GM18870 (cell line): Measurements from ENCODE around the gene DMRTC2.

Experiments
- ATAC-seq: cut with Tn5 transposase; IDR thresholded peaks from one replicate; pipeline ENCODE4 v1.9.1; 2021; ENCODE audit warnings: moderate library complexity; ENCODE audit not compliant: unreplicated experiment

The DMRTC2 gene

DNA sequence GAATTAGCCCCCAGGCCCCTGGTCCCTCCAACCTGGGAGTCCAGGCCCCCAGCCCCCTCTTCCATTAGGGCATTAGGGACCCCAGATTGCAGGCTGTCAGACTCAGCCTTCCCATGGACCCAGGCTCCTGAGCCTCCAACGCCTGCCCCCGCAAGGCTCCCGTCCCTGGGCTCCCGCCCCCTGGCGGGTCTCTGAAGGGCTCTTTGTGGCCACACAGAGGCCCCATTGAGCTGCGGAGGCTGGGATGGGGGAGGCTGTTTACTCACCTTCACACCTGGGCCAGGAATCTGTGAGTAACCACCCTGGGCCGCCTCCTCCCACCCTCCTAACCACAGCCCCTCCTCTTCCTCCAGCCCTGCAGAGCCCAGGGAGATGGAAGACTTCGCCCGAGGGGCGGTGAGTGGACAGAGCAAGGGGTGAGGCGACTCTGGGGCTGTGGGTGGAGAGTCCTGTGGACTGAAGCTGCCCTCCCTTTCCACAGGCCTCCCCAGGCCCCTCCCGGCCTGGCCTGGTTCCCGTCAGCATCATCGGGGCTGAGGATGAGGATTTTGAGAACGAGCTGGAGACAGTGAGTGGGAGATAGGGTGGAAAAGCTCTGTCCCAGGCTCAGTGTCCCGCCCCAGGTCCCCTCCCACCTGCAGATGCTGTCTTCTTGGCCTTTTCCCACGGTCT, 43.0 kb downstream of the DMRTC2 start:
- ATAC-seq: no peak

DNA sequence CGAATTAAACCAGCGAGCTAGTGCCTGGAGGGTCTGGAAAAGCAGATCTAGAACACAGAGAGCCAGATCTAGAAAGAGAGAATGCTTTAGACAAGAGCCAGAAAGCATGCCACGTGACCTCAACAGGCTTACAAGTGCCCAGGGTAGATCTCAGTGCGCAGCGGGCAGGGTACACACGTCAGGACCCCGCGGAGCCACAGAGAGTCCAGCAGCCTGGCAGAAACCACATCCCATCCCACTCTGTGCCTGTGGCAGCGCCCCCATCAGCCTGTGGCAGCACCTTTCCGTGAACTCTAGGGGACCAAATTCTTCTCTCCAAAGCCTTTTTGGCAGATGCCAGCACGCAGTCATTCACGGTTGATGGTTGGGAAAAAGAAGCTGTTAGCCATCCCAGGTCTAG, 44.1 kb downstream of the DMRTC2 start:
- ATAC-seq: no peak

DNA sequence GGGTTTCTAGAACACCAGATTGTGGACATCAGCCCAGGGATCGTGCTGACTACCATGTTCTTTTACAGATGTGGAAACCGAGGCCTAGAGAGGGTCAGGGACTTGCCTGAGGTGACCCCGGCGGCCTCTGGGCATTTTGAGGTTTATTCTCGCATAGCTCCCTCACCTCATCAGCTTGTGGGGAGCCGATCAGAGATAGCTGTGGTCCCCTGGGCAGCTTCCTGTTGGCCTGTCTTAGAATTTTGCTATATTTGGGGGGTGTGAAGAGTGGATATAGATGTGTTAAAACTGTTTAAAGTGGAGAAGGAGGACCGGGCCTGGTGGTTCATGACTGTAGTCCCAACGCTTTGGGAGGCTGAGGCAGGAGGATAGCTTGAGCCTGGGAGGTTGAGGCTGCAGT, 45.1 kb downstream of the DMRTC2 start:
- ATAC-seq: no peak

DNA sequence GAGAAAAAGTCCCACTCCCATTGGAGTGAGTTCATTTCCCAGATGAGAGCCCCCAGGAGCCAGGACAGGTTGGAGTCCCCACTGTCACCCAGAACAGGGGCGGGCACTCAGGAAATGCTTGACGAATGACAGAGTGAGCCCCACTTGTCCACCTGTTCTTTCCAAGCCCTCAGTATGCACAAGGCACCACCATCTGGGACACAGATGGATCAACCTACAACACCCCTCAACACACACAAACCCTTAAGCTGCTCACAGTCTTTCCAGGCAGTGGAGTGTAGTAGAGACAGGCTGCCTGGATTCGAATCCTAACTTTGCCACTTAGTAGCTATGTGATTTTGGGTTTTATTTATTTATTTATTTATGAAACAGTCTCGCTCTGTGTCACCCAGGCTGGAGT, 46.1 kb downstream of the DMRTC2 start:
- ATAC-seq: no peak

DNA sequence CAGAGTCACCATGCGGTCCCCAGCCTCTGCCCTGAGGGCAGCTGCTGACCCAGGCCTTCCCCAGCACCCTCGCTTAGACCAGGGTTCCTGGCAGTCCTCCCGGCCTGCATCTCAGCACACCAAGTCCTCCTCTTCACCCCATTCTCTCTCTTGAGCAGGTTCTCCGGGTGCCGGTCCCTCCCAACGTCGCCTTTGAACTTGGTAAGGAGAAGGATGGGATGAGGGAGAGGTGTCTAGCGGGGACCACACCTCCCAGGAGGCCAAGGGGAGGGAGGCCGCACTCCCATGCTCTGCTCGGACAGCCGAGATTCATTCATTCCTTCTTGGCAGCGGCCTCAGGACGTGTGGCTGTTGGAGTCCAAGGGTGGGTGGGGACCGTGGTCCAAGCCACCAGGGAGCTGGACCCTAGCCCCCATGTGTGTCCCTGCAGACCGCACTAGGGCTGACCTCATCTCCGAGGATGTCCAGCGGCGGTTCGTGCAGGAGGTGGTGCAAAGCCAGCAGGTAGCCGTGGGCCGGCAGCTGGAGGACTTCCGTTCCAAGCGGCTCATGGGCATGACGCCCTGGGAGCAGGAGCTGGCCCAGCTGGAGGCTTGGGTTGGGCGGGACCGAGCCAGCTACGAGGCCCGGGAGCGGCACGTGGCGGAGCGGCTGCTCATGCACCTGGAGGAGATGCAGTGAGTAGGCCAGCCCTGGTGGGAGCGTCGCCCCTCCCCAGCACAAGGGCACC, 47.5 kb downstream of the DMRTC2 start:
- no peak for ATAC-seq

DNA sequence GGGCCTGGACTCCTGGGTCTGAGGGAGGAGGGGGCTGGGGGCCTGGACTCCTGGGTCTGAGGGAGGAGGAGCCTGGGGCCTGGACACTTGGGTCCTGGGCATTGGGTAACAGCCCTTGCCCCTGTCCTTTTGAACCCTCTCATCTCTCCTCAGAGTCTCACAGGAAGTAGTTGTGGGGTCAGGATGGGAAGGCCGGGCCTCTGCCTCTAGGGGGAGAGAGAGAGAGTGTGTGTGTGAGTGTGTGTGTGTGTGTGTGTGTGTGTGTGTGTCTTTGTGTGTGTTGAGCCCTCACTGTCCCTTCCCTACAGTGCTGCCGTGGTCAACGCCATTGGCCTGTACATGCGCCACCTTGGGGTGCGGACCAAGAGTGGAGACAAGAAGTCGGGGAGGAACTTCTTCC, 49.1 kb downstream of the DMRTC2 start:
- no peak for ATAC-seq

DNA sequence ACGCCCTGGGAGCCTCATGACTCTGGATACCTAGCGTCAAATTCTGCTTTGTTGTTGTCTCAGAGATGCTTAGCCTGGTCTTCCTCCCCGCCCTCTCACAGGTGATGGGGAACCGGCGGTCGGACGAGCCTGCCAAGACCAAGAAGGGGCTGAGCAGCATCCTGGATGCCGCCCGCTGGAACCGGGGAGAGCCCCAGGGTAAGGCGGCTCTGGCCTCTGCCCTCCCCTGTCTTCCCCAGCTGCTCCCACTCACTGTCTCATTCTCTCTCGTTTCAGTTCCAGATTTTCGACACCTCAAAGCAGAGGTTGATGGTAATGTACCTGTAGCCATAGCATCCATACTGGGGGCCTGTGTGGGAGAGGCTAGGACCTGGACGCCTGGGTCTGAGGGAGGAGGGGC, 49.5 kb downstream of the DMRTC2 start:
- no peak for ATAC-seq

DNA sequence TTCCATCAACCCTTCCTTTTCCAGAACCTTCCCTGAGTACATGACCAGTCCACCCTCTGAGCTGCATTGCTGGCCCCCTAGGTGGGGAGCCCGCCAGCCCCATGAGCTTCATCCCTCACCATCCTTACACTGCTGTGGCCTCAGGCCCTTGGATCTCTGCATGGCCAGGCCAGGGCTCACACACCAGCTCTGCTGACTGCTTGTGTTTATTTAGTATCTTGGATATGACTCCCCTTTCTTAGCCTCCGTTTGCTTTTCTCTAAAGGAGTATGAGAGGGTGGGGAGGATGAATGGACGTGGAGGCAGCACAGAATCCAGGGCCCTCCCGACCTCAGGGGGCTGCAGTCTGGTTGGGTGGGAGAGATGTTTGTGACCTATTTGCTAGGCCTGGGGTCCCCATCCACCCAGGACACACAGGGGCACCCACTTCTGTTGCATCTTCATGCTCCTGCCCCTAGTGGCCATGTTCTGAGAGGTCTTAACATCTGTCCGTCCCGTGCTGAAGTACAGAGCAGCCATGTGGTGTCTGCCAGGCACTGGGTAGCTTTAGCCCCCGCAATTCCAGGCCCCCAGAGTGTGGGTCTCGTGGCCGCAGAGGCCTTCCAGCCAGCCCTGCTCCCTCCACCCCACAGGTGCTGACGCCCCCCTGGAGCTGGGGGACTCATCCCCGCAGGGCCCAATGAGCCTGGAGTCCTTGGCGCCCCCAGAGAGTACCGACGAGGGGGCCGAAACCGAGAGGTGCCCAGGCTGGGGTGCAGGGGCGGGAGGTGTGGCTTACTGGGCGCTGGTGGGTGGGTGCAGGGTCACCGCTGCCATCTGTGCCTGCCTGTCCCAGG, 51.1 kb downstream of the DMRTC2 start:
- no peak for ATAC-seq

DNA sequence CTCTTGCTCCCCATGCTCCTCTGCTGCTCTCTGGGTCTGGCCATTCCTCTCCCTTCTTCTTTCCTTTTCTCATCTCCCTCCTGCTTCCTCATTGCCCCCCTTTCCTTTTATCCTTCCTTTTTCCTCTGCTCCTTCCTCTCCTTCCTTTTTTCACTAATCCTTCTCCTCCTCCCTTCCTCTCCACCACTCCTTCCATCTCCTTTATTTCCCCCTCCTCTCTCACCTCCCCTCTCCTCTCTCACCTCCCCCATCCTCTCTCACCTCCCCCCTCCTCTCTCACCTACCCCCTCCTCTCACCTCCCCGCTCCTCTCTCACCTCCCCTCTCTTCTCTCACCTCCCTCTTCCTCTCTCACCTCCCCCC, 51.7 kb downstream of the DMRTC2 start:
- no peak for ATAC-seq

DNA sequence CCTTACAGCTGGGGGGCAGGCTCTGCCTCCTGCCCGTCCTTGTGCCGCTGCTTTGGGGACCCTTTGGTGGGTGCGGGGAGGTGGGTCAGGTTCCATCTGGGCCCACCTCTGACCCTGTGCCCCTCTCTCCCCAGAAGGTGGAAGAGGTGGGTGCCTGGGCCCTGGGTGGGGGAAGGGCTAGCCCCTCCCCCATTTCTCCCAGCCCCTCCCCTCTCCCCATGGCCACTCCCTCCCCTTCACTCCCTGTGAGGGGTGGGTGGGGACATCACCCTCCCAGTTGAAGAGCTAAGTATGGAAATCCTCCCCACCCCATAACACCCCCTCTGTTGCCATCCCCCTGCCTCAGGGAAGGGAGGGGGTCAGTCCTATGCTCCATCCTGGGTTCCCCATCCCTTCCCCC, 52.3 kb downstream of the DMRTC2 start:
- no peak for ATAC-seq

DNA sequence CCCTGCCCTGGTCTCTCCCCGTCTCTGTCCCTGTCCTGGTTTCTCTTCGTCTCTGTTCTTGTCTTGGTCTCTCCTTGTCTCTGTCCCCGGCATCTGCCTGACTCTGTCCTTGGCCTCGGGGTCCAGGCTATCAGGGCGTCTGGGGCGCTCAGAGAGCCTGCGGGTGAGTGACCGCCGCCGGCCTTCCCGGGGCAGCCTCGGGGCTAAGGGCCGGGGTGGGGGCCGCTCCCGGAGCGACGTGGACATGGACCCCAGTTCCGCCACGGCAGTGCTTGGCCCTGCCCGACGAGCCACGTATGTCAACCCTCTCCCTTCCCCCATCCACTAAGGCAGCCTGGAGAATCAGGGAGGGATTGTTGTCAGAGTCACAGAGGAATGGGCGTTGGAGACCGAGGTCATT, 53.0 kb downstream of the DMRTC2 start:
- ATAC-seq: no peak

DNA sequence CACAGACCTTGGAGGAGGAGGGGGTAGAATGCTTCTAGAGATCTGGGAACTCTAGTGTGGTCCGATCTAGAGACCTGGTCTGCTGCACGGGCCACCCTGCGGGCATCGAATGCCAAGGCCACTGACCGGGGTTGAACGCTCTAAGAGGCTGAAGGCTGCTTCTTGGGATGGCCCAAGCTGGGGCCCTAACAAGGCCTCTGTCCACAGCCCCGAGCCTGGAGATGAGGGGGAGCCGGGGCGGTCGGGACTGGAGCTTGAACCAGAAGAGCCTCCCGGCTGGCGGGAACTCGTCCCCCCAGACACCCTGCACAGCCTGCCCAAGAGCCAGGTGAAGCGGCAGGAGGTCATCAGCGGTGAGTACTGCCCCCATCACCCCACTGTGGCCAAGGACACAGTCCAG, 53.4 kb downstream of the DMRTC2 start:
- no peak for ATAC-seq
